ENCODE results near the gene KANTR. TPM values are rescaled to one million over a fixed set of nuclear protein-coding genes. Genes with fewer than 3 reads are reported as not detected.

Gene KANTR
- total RNA-seq, 2 experiments from 2014 or later: 26.2 to 28.3 TPM

GRCh38 chrX:53128097-53128749 lies 34.3 kb downstream of the KANTR start:
- H3K9me3 ChIP-seq (ENCODE audit: low read length): peaks cover 8% of the 10 kb centered on the region; the same call in 1 of the 2 replicates
- ChIA-PET POLR2A (no interaction called here), CTCF (ENCODE audit: unreplicated experiment) (interaction anchor here (0.5 kb wide), 1 partner anchor 56 kb away, joined by 3 read pairs; no protein-coding TSS in a partner anchor)
- TF ChIP-seq EZH2phosphoT487 (IDR thresholded peaks at IDR 0.05; ENCODE audit: borderline replicate concordance, low read depth, low read length) (no peak), CTCF (conservative IDR thresholded peaks at IDR 0.05; ENCODE audit: low read length) (no peak)
- H3K79me2 ChIP-seq (ENCODE audit: insufficient read depth, low read depth, low read length): no peaks in the 10 kb centered on the region
- intact Hi-C loops (cut with micrococcal nuclease; ENCODE audit: unreplicated experiment): no loop called here
- no peaks in the 10 kb centered on the region for H3K4me1 ChIP-seq (ENCODE audit: insufficient read depth, low read length, poor library complexity, severe bottlenecking)
- DNase-seq (ENCODE audit: low spot score): no peak
- no peak overlapping the region for H3K4me2 ChIP-seq (ENCODE audit: low read length)
- H3K9me2 ChIP-seq (ENCODE audit: insufficient read depth, low read length): no peaks in the 10 kb centered on the region
- peaks cover 17% of the 10 kb centered on the region for H3K36me3 ChIP-seq (ENCODE audit: insufficient read depth, low read length)
- no TSS peak for BruUV-seq (replicated peaks)
- H3K27ac ChIP-seq (ENCODE audit: low read depth, low read length, poor library complexity, severe bottlenecking): no peak overlapping the region
- no peak overlapping the region for H2AFZ ChIP-seq (ENCODE audit: low read length)
- H3K4me3 ChIP-seq (ENCODE audit: low read depth, low read length, poor library complexity, severe bottlenecking): no peak overlapping the region
- H4K20me1 ChIP-seq (ENCODE audit: insufficient read depth, low read length): no peaks in the 10 kb centered on the region

GRCh38 chrX:53133400-53133799 lies 39.5 kb downstream of the KANTR start:
- H3K9me2 ChIP-seq (ENCODE audit: insufficient read depth, low read length): no peaks in the 10 kb centered on the region
- peaks cover 10% of the 10 kb centered on the region for H3K36me3 ChIP-seq (ENCODE audit: insufficient read depth, low read length)
- intact Hi-C loops (cut with micrococcal nuclease; ENCODE audit: unreplicated experiment): no loop called here
- ChIA-PET POLR2A (no interaction called here), CTCF (ENCODE audit: unreplicated experiment) (no interaction called here)
- H3K4me2 ChIP-seq (ENCODE audit: low read length): no peak overlapping the region
- no peak overlapping the region for H3K27ac ChIP-seq (ENCODE audit: low read depth, low read length, poor library complexity, severe bottlenecking)
- TF ChIP-seq EZH2phosphoT487 (IDR thresholded peaks at IDR 0.05; ENCODE audit: borderline replicate concordance, low read depth, low read length): no peak
- no peak for TF ChIP-seq CTCF (conservative IDR thresholded peaks at IDR 0.05; ENCODE audit: low read length)
- no peaks in the 10 kb centered on the region for H4K20me1 ChIP-seq (ENCODE audit: insufficient read depth, low read length)
- no peaks in the 10 kb centered on the region for H3K79me2 ChIP-seq (ENCODE audit: insufficient read depth, low read depth, low read length)
- H3K4me1 ChIP-seq (ENCODE audit: insufficient read depth, low read length, poor library complexity, severe bottlenecking): no peaks in the 10 kb centered on the region
- no peaks in the 10 kb centered on the region for H3K9me3 ChIP-seq (ENCODE audit: low read length)
- H2AFZ ChIP-seq (ENCODE audit: low read length): no peak overlapping the region
- DNase-seq (ENCODE audit: low spot score): no peak
- no TSS peak for BruUV-seq (replicated peaks)
- no peak overlapping the region for H3K4me3 ChIP-seq (ENCODE audit: low read depth, low read length, poor library complexity, severe bottlenecking)

GRCh38 chrX:53135581-53135980 lies 41.6 kb downstream of the KANTR start:
- intact Hi-C loops (cut with micrococcal nuclease; ENCODE audit: unreplicated experiment): no loop called here
- POLR2A ChIA-PET: no interaction called here
- Histone ChIP-seq H3K9me2 (ENCODE audit: insufficient read depth, low read length) (no peaks in the 10 kb centered on the region), H3K36me3 (ENCODE audit: insufficient read depth, low read length) (peaks cover 10% of the 10 kb centered on the region), H3K4me2 (ENCODE audit: low read length) (no peak overlapping the region), H3K4me1 (ENCODE audit: insufficient read depth, low read length, poor library complexity, severe bottlenecking) (no peaks in the 10 kb centered on the region), H3K9me3 (ENCODE audit: low read length) (no peaks in the 10 kb centered on the region), H4K20me1 (ENCODE audit: insufficient read depth, low read length) (no peaks in the 10 kb centered on the region), H3K4me3 (ENCODE audit: low read depth, low read length, poor library complexity, severe bottlenecking) (no peak overlapping the region), H3K27ac (ENCODE audit: low read depth, low read length, poor library complexity, severe bottlenecking) (no peak overlapping the region), H3K79me2 (ENCODE audit: insufficient read depth, low read depth, low read length) (no peaks in the 10 kb centered on the region), H2AFZ (ENCODE audit: low read length) (no peak overlapping the region)
- CTCF ChIA-PET (ENCODE audit: unreplicated experiment): no interaction called here
- TF ChIP-seq EZH2phosphoT487 (IDR thresholded peaks at IDR 0.05; ENCODE audit: borderline replicate concordance, low read depth, low read length): no peak
- TF ChIP-seq CTCF (conservative IDR thresholded peaks at IDR 0.05; ENCODE audit: low read length): no peak
- DNase-seq (ENCODE audit: low spot score): no peak
- no TSS peak for BruUV-seq (replicated peaks)
